KMS-11 (cell line): Measurements from ENCODE around the gene MAPRE3.

Source experiments
- H2AFZ ChIP-seq: fragments of 200-600 bp; sonication (generic); 2 replicates; pipeline ENCODE4 v1.6.1; 2016; ENCODE audit warnings: antibody characterized with exemption, mixed run types, low read depth
- H3K27ac ChIP-seq: fragments of 200-600 bp; sonication (generic); 2 replicates; pipeline ENCODE4 v1.6.1; 2016; ENCODE audit warnings: mild to moderate bottlenecking, mixed run types
- H3K27me3 ChIP-seq: fragments of 200-600 bp; sonication (generic); 2 replicates; pipeline ENCODE4 v1.6.1; 2017; ENCODE audit warnings: mild to moderate bottlenecking, low read depth, mixed run types, moderate library complexity; ENCODE audit not compliant: insufficient read depth
- H3K36me3 ChIP-seq: fragments of 200-600 bp; sonication (generic); 2 replicates; pipeline ENCODE4 v1.6.1; 2017; ENCODE audit warnings: mild to moderate bottlenecking, mixed run types; ENCODE audit not compliant: insufficient read depth
- H3K4me1 ChIP-seq: fragments of 200-600 bp; sonication (generic); 2 replicates; pipeline ENCODE4 v1.6.1; 2016; ENCODE audit warnings: mild to moderate bottlenecking, low read depth, mixed run types; ENCODE audit not compliant: poor library complexity, severe bottlenecking
- H3K4me2 ChIP-seq: fragments of 200-600 bp; sonication (generic); 2 replicates; pipeline ENCODE4 v1.7.0; 2016; ENCODE audit warnings: mild to moderate bottlenecking, mixed run types
- H3K4me3 ChIP-seq: fragments of 200-600 bp; sonication (generic); IDR thresholded peaks from 2 replicates; pipeline ENCODE4 v1.6.1; 2017; ENCODE audit warnings: low read depth, low read length, mixed read lengths; ENCODE audit not compliant: insufficient read depth
- H3K79me2 ChIP-seq: fragments of 200-600 bp; sonication (generic); 2 replicates; pipeline ENCODE4 v1.6.1; 2016; ENCODE audit warnings: low read depth, mixed run types; ENCODE audit not compliant: insufficient read depth
- H3K9ac ChIP-seq: fragments of 200-600 bp; sonication (generic); 2 replicates; pipeline ENCODE4 v1.6.1; 2016; ENCODE audit warnings: mild to moderate bottlenecking, mixed run types
- H4K20me1 ChIP-seq: fragments of 200-600 bp; sonication (generic); 2 replicates; pipeline ENCODE4 v1.6.1; 2016; ENCODE audit warnings: mild to moderate bottlenecking, mixed run types; ENCODE audit not compliant: insufficient read depth
- TF ChIP-seq, protein P1 (sequence below): fragments of 200-600 bp; sonication (generic); conservative IDR thresholded peaks from 2 replicates; pipeline ENCODE4 v1.6.1; 2017; ENCODE audit warnings: low read depth, mild to moderate bottlenecking, antibody characterized with exemption, low read length, moderate library complexity, mixed read lengths

Gene MAPRE3

GRCh38 chr2:26988058-26988860, 17.8 kb downstream of the MAPRE3 start:
- Histone ChIP-seq H2AFZ (no peak overlapping the region), H3K27ac (no peak overlapping the region), H3K4me2 (no peak overlapping the region), H3K79me2 (no peaks in the 10 kb centered on the region), H3K27me3 (no peaks in the 10 kb centered on the region), H4K20me1 (no peaks in the 10 kb centered on the region), H3K9ac (no peak overlapping the region), H3K4me1 (no peaks in the 10 kb centered on the region), H3K4me3 (no peak overlapping the region), H3K36me3 (no peaks in the 10 kb centered on the region)
- TF ChIP-seq, protein P1, sequence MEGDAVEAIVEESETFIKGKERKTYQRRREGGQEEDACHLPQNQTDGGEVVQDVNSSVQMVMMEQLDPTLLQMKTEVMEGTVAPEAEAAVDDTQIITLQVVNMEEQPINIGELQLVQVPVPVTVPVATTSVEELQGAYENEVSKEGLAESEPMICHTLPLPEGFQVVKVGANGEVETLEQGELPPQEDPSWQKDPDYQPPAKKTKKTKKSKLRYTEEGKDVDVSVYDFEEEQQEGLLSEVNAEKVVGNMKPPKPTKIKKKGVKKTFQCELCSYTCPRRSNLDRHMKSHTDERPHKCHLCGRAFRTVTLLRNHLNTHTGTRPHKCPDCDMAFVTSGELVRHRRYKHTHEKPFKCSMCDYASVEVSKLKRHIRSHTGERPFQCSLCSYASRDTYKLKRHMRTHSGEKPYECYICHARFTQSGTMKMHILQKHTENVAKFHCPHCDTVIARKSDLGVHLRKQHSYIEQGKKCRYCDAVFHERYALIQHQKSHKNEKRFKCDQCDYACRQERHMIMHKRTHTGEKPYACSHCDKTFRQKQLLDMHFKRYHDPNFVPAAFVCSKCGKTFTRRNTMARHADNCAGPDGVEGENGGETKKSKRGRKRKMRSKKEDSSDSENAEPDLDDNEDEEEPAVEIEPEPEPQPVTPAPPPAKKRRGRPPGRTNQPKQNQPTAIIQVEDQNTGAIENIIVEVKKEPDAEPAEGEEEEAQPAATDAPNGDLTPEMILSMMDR: no peak

DNA sequence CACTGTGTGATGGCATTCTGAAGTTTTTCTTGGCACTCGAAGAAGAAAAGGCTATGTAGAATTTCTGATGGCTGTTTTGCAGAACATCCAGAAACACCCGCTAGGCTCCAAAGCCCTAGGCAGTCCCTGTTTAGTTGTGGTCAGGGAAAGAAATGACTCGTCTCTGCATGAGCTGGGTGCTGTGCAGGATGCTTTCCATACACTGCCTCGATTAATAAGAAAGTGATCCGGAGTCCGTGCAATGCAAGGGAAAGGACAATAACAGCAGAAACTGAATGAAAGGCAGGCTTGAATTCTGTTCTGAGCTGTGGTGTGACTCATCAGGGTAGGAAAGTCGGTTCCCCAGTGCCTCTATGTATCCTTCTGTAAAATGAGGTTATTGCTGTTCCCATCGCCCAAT, 18.7 kb downstream of the MAPRE3 start:
- no peak overlapping the region for H3K27ac ChIP-seq
- TF ChIP-seq, protein P1: no peak
- H3K4me2 ChIP-seq: no peak overlapping the region
- no peak overlapping the region for H3K9ac ChIP-seq
- H3K27me3 ChIP-seq: no peaks in the 10 kb centered on the region
- no peaks in the 10 kb centered on the region for H4K20me1 ChIP-seq
- H3K79me2 ChIP-seq: no peaks in the 10 kb centered on the region
- no peaks in the 10 kb centered on the region for H3K36me3 ChIP-seq
- no peak overlapping the region for H2AFZ ChIP-seq
- no peaks in the 10 kb centered on the region for H3K4me1 ChIP-seq
- no peak overlapping the region for H3K4me3 ChIP-seq

GRCh38 chr2:26991717-26992116, 21.3 kb downstream of the MAPRE3 start:
- no peaks in the 10 kb centered on the region for H3K36me3 ChIP-seq
- TF ChIP-seq, protein P1: no peak
- no peak overlapping the region for H2AFZ ChIP-seq
- no peak overlapping the region for H3K9ac ChIP-seq
- no peak overlapping the region for H3K4me3 ChIP-seq
- no peaks in the 10 kb centered on the region for H3K27me3 ChIP-seq
- no peaks in the 10 kb centered on the region for H4K20me1 ChIP-seq
- no peaks in the 10 kb centered on the region for H3K4me1 ChIP-seq
- no peak overlapping the region for H3K27ac ChIP-seq
- no peak overlapping the region for H3K4me2 ChIP-seq
- no peaks in the 10 kb centered on the region for H3K79me2 ChIP-seq

DNA sequence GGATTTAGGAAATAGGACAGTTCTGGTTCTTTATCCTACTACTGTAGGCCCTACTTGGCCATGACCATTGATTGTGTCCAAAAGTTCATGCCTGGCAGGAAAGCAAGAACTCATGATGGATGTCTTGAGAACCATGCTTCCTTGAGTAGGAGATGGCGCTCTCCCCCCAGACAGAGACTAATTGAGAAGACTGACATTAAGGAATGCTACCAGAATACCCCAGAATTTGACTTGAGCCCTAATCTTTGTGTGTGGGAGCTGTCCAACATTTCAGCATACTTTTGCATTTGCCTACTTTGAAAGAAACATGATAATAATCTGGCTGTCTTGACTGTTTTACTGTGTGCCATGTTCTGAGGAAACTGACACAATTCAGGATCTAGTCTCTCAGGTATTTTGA, 23.3 kb downstream of the MAPRE3 start:
- Histone ChIP-seq H3K79me2 (no peaks in the 10 kb centered on the region), H2AFZ (no peak overlapping the region), H3K36me3 (no peaks in the 10 kb centered on the region), H3K27ac (no peak overlapping the region), H3K4me3 (no peak overlapping the region), H3K4me2 (no peak overlapping the region), H3K9ac (no peak overlapping the region), H3K27me3 (no peaks in the 10 kb centered on the region), H3K4me1 (no peaks in the 10 kb centered on the region), H4K20me1 (no peaks in the 10 kb centered on the region)
- TF ChIP-seq, protein P1: no peak
